GOT3 (cell line): ENCODE data around the gene BNC2.
"Not testable (repeated sequence)": the region's sequence is repeated elsewhere in the genome, so short reads cannot be mapped to it uniquely, and the experiment has no call there.

ENCODE experiments used
- DNase-seq: peaks from one replicate; lab custom pipeline; 2025; ENCODE audit warnings: mixed read lengths; lab: John Stamatoyannopoulos, UW

The BNC2 gene

GRCh38 chr9:16870596-16871335 lies at the start of gene BNC2:
BNC2 (minus strand) TSS chr9:16870670; CDS start chr9:16870648, 22 bp downstream.
- no peak for DNase-seq

GRCh38 chr9:16918920-16919319 lies 48.5 kb upstream of the BNC2 start:
- no peak for DNase-seq

- DNase-seq: no peak
Measured at GRCh38 chr9:16915126-16915831, 44.8 kb upstream of the BNC2 start.

GRCh38 chr9:16912197-16912596 lies 41.7 kb upstream of the BNC2 start:
- no peak for DNase-seq

- DNase-seq: not testable (repeated sequence)
Measured at GRCh38 chr9:16908206-16908605, 37.7 kb upstream of the BNC2 start.

GRCh38 chr9:16904655-16905054 lies 34.2 kb upstream of the BNC2 start:
- DNase-seq: no peak

GRCh38 chr9:16901590-16901989 lies 31.1 kb upstream of the BNC2 start:
- DNase-seq: no peak

- no peak for DNase-seq
Measured at GRCh38 chr9:16899606-16900005, 29.1 kb upstream of the BNC2 start.

GRCh38 chr9:16898464-16898863 lies 28.0 kb upstream of the BNC2 start:
- no peak for DNase-seq

- no peak for DNase-seq
Measured at GRCh38 chr9:16888594-16888993, 18.1 kb upstream of the BNC2 start.

- no peak for DNase-seq
Measured at GRCh38 chr9:16885931-16886330, 15.5 kb upstream of the BNC2 start.

- no peak for DNase-seq
Measured at GRCh38 chr9:16884952-16885513, 14.6 kb upstream of the BNC2 start.

GRCh38 chr9:16884373-16884772 lies 13.9 kb upstream of the BNC2 start:
- no peak for DNase-seq

- DNase-seq: no peak
Measured at GRCh38 chr9:16883586-16883985, 13.1 kb upstream of the BNC2 start.

GRCh38 chr9:16882440-16882839 lies 12.0 kb upstream of the BNC2 start:
- not testable (repeated sequence) for DNase-seq

- no peak for DNase-seq
Measured at GRCh38 chr9:16879416-16879815, 8.9 kb upstream of the BNC2 start.

GRCh38 chr9:16877256-16877655 lies 6.8 kb upstream of the BNC2 start:
- DNase-seq: no peak

- DNase-seq: no peak
Measured at GRCh38 chr9:16873126-16873802, 2.8 kb upstream of the BNC2 start.

GRCh38 chr9:16871336-16872151 lies 1.1 kb upstream of the BNC2 start:
- no peak for DNase-seq

- no peak for DNase-seq
Measured at GRCh38 chr9:16869882-16870595, 431 bp downstream of the BNC2 start.
